Measurements from ENCODE around the gene CDH15.
A peak's percentile ranks its signal among the peaks of the same experiment; 100 is the strongest.

The CDH15 gene

GRCh38 chr16:89129378-89129777 lies 42.2 kb upstream of the CDH15 start:
- H3K27me3 ChIP-seq (ENCODE audit: insufficient read depth, poor library complexity, severe bottlenecking) = no peaks in the 10 kb centered on the region
- no peak overlapping the region for H3K4me3 ChIP-seq (ENCODE audit: severe bottlenecking)
- DNase-seq (ENCODE audit: low spot score) (no peak), ATAC-seq (ENCODE audit: low read depth) (no peak)
- peaks cover 60% of the 10 kb centered on the region for H3K36me3 ChIP-seq (ENCODE audit: low read depth)
- peaks cover 3% of the 10 kb centered on the region for H3K9me3 ChIP-seq (ENCODE audit: severe bottlenecking)
- no peak overlapping the region for H3K27ac ChIP-seq (ENCODE audit: poor library complexity, severe bottlenecking)
- no peaks in the 10 kb centered on the region for H3K4me1 ChIP-seq (ENCODE audit: insufficient read depth, poor library complexity, severe bottlenecking)
- no peak for TF ChIP-seq CTCF (IDR thresholded peaks at IDR 0.05; ENCODE audit: poor library complexity, severe bottlenecking)

- peaks cover 3% of the 10 kb centered on the region for H3K9me3 ChIP-seq (ENCODE audit: severe bottlenecking)
- no peaks in the 10 kb centered on the region for H3K4me1 ChIP-seq (ENCODE audit: insufficient read depth, poor library complexity, severe bottlenecking)
- no peak for TF ChIP-seq CTCF (IDR thresholded peaks at IDR 0.05; ENCODE audit: poor library complexity, severe bottlenecking)
- no peak for DNase-seq (ENCODE audit: low spot score)
- H3K4me3 ChIP-seq (ENCODE audit: severe bottlenecking) = no peak overlapping the region
- H3K36me3 ChIP-seq (ENCODE audit: low read depth) = peaks cover 57% of the 10 kb centered on the region
- no peak for ATAC-seq (ENCODE audit: low read depth)
- H3K27ac ChIP-seq (ENCODE audit: poor library complexity, severe bottlenecking) = no peak overlapping the region
- H3K27me3 ChIP-seq (ENCODE audit: insufficient read depth, poor library complexity, severe bottlenecking) = no peaks in the 10 kb centered on the region
Observed at GRCh38 chr16:89130448-89130847, 41.1 kb upstream of the CDH15 start.

- peak; percentile 34 for DNase-seq (ENCODE audit: low spot score)
- Histone ChIP-seq H3K27ac (ENCODE audit: poor library complexity, severe bottlenecking) (no peak overlapping the region), H3K4me1 (ENCODE audit: insufficient read depth, poor library complexity, severe bottlenecking) (no peaks in the 10 kb centered on the region), H3K9me3 (ENCODE audit: severe bottlenecking) (peaks cover 3% of the 10 kb centered on the region), H3K4me3 (ENCODE audit: severe bottlenecking) (no peak overlapping the region), H3K27me3 (ENCODE audit: insufficient read depth, poor library complexity, severe bottlenecking) (no peaks in the 10 kb centered on the region), H3K36me3 (ENCODE audit: low read depth) (peaks cover 52% of the 10 kb centered on the region)
- ATAC-seq (ENCODE audit: low read depth) = no peak
- no peak for TF ChIP-seq CTCF (IDR thresholded peaks at IDR 0.05; ENCODE audit: poor library complexity, severe bottlenecking)
Observed at GRCh38 chr16:89131783-89132182, 39.8 kb upstream of the CDH15 start.

- Histone ChIP-seq H3K27ac (ENCODE audit: poor library complexity, severe bottlenecking) (no peak overlapping the region), H3K27me3 (ENCODE audit: insufficient read depth, poor library complexity, severe bottlenecking) (no peaks in the 10 kb centered on the region), H3K36me3 (ENCODE audit: low read depth) (peaks cover 46% of the 10 kb centered on the region), H3K4me3 (ENCODE audit: severe bottlenecking) (no peak overlapping the region), H3K4me1 (ENCODE audit: insufficient read depth, poor library complexity, severe bottlenecking) (no peaks in the 10 kb centered on the region), H3K9me3 (ENCODE audit: severe bottlenecking) (peaks cover 3% of the 10 kb centered on the region)
- peak; percentile 35 for DNase-seq (ENCODE audit: low spot score)
- no peak for ATAC-seq (ENCODE audit: low read depth)
- TF ChIP-seq CTCF (IDR thresholded peaks at IDR 0.05; ENCODE audit: poor library complexity, severe bottlenecking) = no peak
Observed at GRCh38 chr16:89132194-89133005, 39.1 kb upstream of the CDH15 start.

GRCh38 chr16:89133457-89134127 lies 38.0 kb upstream of the CDH15 start:
- Histone ChIP-seq H3K27me3 (ENCODE audit: insufficient read depth, poor library complexity, severe bottlenecking) (no peaks in the 10 kb centered on the region), H3K36me3 (ENCODE audit: low read depth) (peaks cover 37% of the 10 kb centered on the region), H3K27ac (ENCODE audit: poor library complexity, severe bottlenecking) (no peak overlapping the region), H3K4me3 (ENCODE audit: severe bottlenecking) (no peak overlapping the region), H3K9me3 (ENCODE audit: severe bottlenecking) (peaks cover 3% of the 10 kb centered on the region), H3K4me1 (ENCODE audit: insufficient read depth, poor library complexity, severe bottlenecking) (no peaks in the 10 kb centered on the region)
- DNase-seq (ENCODE audit: low spot score) = peak; percentile 48
- no peak for TF ChIP-seq CTCF (IDR thresholded peaks at IDR 0.05; ENCODE audit: poor library complexity, severe bottlenecking)
- ATAC-seq (ENCODE audit: low read depth) = no peak

Data from RWPE2 (cell line).